Tibial nerve (tissue), 4 donors: ENCODE measurements around the gene LATS2. TPM values are rescaled to one million over a fixed set of nuclear protein-coding genes. Genes with fewer than 3 reads are reported as not detected.

ENCODE experiments used
- DNase-seq, 2 donors: peaks; one replicate each; pipeline ENCODE4 v3.0.0-alpha.2; 2019; ENCODE audit warnings: low spot score in 2 of 2
- H3K27ac ChIP-seq, 4 donors: fragments of 200-600 bp; sonication (generic) in 3 of 4; one replicate each; pipeline ENCODE4 v1.5.1; 2017 to 2019; ENCODE audit warnings: mild to moderate bottlenecking in 1 of 4
- H3K27me3 ChIP-seq, 2 donors: fragments of 200-600 bp; sonication (generic) in 1 of 2; one replicate each; pipeline versions ENCODE4 v1.5.1 to v1.6.0; 2017 to 2019
- H3K36me3 ChIP-seq, 3 donors: fragments of 200-600 bp; sonication (generic); one replicate each; pipeline ENCODE4 v1.5.1; 2018 to 2019
- H3K4me1 ChIP-seq, 4 donors: fragments of 200-600 bp; sonication (generic) in 3 of 4; one replicate each; pipeline ENCODE4 v1.5.1; 2017 to 2019
- H3K4me3 ChIP-seq, 4 donors: fragments of 200-600 bp; sonication (generic) in 3 of 4; one replicate each; pipeline ENCODE4 v1.5.1; 2017 to 2019; ENCODE audit warnings: mild to moderate bottlenecking in 1 of 4, moderate library complexity in 1 of 4
- H3K9me3 ChIP-seq, 4 donors: fragments of 200-600 bp; sonication (generic) in 3 of 4; one replicate each; pipeline ENCODE4 v1.5.1; 2017 to 2019
- CTCF ChIP-seq, 5 experiments: fragments of 200-600 bp in 3 of 5; fragments of 450-650 bp in 2 of 5; sonication (generic) in 3 of 5; IDR thresholded peaks; one replicate each; pipeline ENCODE4 v1.5.1; 2016 to 2019; ENCODE audit warnings: antibody characterized with exemption in 5 of 5, mild to moderate bottlenecking in 3 of 5, moderate library complexity in 2 of 5
- EP300 ChIP-seq, 2 donors: sonication (generic); formaldehyde crosslinking; IDR thresholded peaks; one replicate each; pipeline ENCODE4 v1.6.1; 2017; ENCODE audit warnings: antibody characterized with exemption in 2 of 2, mild to moderate bottlenecking in 1 of 2
- POLR2A ChIP-seq, 2 donors: fragments of 450-650 bp; IDR thresholded peaks; one replicate each; pipeline ENCODE4 v1.6.1; 2017; ENCODE audit warnings: antibody characterized with exemption in 2 of 2, mild to moderate bottlenecking in 2 of 2, moderate library complexity in 2 of 2
- WGBS, 2 donors: methylation state at CpG; one replicate each; pipeline ENCODE4 v1.1.5; 2018; 5-methylcytosine and 5-hydroxymethylcytosine counted together
- total RNA-seq, 4 donors: library from RNA; depleted of rRNA; stranded (reverse); fragments of >200 nt; gene quantifications; one replicate each; pipeline ENCODE4 v1.1.0, GENCODE V29; 2016

Gene LATS2
- total RNA-seq, 4 donors from 2014 or later = 40.2 to 49.4 (median 42.3) TPM

GRCh38 chr13:20980430-20980829 is 81.0 kb downstream of the LATS2 start:
- Histone ChIP-seq H3K4me3 (no peak overlapping the region), H3K27ac (no peak overlapping the region), H3K27me3 (no peaks in the 10 kb centered on the region), H3K4me1 (no peaks in the 10 kb centered on the region), H3K9me3 (no peaks in the 10 kb centered on the region), H3K36me3 (peaks cover 0 to 95% (median 0%) of the 10 kb centered on the region in 3 donors)
- 82 to 84% methylated on average over 5 of the region's 5 CpGs for WGBS, 2 donors
- TF ChIP-seq EP300 (IDR thresholded peaks at IDR 0.05) = no peak
- no peak for TF ChIP-seq POLR2A (IDR thresholded peaks at IDR 0.05)
- TF ChIP-seq CTCF (IDR thresholded peaks at IDR 0.05) = no peak
- DNase-seq = no peak

DNA sequence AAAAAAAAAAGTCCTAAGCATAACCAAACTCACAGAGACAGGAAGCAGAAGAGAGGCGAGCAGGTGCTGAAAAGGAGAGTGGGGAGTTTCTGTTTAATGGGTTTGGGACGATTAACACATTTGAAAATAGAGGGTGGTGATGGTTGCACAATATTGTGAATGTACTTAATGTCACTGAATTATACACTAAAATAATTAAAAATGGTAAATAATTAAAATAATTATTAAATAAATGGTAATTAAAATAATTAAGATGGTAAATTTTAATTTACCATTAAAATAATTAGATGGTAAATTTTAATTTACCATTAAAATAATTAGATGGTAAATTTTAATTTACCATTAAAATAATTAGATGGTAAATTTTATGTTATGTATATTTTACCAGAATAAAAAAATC is 84.0 kb downstream of the LATS2 start:
- WGBS, 2 donors = 91 to 93% methylated on average over 2 of the region's 2 CpGs
- no peaks in the 10 kb centered on the region for H3K9me3 ChIP-seq
- H3K4me1 ChIP-seq = no peaks in the 10 kb centered on the region
- H3K27me3 ChIP-seq = no peaks in the 10 kb centered on the region
- DNase-seq = no peak
- no peak for TF ChIP-seq CTCF (IDR thresholded peaks at IDR 0.05)
- peaks cover 0 to 98% (median 7%) of the 10 kb centered on the region in 3 donors for H3K36me3 ChIP-seq
- H3K4me3 ChIP-seq = no peak overlapping the region
- H3K27ac ChIP-seq = no peak overlapping the region

DNA sequence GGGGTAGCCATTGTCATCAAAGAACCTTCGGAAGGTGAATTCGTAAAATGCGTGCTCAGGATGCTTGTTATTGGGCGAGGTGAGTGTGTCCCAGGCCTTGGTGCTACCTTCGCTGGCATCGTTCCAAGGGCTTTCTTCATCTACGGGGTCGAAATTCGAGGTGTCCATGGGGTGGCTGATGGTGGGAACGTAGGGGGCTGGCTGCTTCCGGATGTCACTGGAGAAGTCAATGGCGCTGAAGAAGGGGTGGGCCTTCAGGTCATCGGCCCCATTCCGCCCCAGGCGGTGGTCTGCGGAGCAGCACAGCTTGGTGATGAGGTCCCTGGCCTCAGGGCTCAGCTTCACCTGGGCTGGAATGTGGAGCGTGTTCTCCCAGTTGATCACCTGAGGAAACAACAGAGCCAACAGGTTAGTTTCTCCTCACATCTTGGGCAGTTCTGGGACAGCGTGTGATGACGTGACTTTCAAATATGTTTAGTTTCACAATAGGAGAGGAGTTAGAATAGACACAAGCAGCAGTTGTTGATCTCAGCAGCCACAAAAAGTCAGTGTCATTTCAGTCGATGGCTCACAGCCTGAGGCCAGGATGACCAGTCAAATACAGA is 86.3 kb downstream of the LATS2 start:
- no peak for DNase-seq
- H3K36me3 ChIP-seq = peaks cover 0 to 81% (median 7%) of the 10 kb centered on the region in 3 donors
- H3K4me3 ChIP-seq = no peak overlapping the region
- no peak overlapping the region for H3K27ac ChIP-seq
- 93 to 95% methylated on average over 20 of the region's 20 CpGs for WGBS, 2 donors
- H3K27me3 ChIP-seq = no peaks in the 10 kb centered on the region
- no peaks in the 10 kb centered on the region for H3K4me1 ChIP-seq
- H3K9me3 ChIP-seq = no peaks in the 10 kb centered on the region
- TF ChIP-seq POLR2A (IDR thresholded peaks at IDR 0.05) (no peak), EP300 (IDR thresholded peaks at IDR 0.05) (no peak), CTCF (IDR thresholded peaks at IDR 0.05) (no peak)

DNA sequence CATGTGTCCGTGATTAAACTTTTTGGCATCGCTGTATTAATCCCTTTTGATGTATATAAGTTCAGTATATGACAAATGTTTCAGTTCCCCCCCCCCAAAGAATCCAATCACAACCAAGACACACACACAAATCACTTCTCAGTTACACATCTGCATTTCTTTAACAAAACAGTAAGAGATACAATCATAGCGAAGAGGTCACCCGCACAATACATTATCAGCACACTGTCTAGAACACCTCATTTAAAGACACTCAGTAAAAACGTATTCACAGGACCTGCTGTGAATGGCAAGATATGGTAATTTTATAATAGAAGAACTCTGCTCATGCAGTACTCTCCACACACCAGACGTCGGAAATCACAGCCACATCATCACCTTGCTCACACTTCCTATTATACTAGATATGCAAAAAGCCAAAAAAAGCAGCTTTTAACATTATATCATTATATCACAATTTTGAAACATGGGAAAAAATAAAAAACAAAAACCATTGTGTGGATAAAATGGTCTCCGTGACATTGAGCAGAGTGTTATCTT is 87.4 kb downstream of the LATS2 start:
- H3K9me3 ChIP-seq = no peaks in the 10 kb centered on the region
- no peaks in the 10 kb centered on the region for H3K4me1 ChIP-seq
- no peak for DNase-seq
- H3K36me3 ChIP-seq = peaks cover 0 to 70% (median 7%) of the 10 kb centered on the region in 3 donors
- H3K4me3 ChIP-seq = no peak overlapping the region
- 86 to 90% methylated on average over 8 of the region's 8 CpGs for WGBS, 2 donors
- H3K27me3 ChIP-seq = no peaks in the 10 kb centered on the region
- H3K27ac ChIP-seq = no peak overlapping the region
- TF ChIP-seq CTCF (IDR thresholded peaks at IDR 0.05) (no peak), EP300 (IDR thresholded peaks at IDR 0.05) (no peak), POLR2A (IDR thresholded peaks at IDR 0.05) (no peak)

DNA sequence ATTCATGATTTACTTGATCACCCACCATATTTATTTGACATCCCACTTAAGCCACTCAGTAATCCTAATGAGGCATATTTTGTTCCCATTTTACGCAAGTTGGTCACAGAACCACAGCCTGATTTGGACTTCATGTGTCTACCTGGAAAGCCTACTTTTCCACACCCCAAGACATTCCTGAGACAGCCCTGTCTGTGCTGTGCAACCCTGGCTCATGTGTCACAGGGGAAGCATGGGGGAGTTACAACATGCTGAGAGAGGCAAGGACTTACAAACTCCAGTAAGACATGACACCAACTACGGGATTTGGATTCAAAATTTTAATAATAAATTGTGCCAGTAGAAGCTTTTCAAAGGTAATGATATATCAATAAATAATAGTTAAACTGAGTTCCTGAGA is 88.7 kb downstream of the LATS2 start:
- DNase-seq = no peak
- H3K36me3 ChIP-seq = peaks cover 0 to 58% (median 7%) of the 10 kb centered on the region in 3 donors
- H3K4me3 ChIP-seq = no peak overlapping the region
- 91 to 95% methylated on average over 2 of the region's 2 CpGs for WGBS, 2 donors
- no peaks in the 10 kb centered on the region for H3K4me1 ChIP-seq
- H3K27ac ChIP-seq = no peak overlapping the region
- H3K9me3 ChIP-seq = no peaks in the 10 kb centered on the region
- TF ChIP-seq POLR2A (IDR thresholded peaks at IDR 0.05) (no peak), EP300 (IDR thresholded peaks at IDR 0.05) (no peak), CTCF (IDR thresholded peaks at IDR 0.05) (no peak)
- no peaks in the 10 kb centered on the region for H3K27me3 ChIP-seq
